HG03064 (cell line): ENCODE results near the gene GLI1.
"Not testable (repeated sequence)": the region's sequence is repeated elsewhere in the genome, so short reads cannot be mapped to it uniquely, and the experiment has no call there.

Experiments used
- ATAC-seq: cut with Tn5 transposase; IDR thresholded peaks from one replicate; pipeline ENCODE4 v1.9.1; 2021; ENCODE audit warnings: low read depth; ENCODE audit not compliant: unreplicated experiment

Gene GLI1

GRCh38 chr12:57459750-57460467 is at the start of gene GLI1:
Gene GLI1, plus strand, starts transcription at chr12:57459785. Its CDS starts 3,907 bp downstream, at chr12:57463692.
- no peak for ATAC-seq

GRCh38 chr12:57410534-57410933 is 49.1 kb upstream of the GLI1 start:
- no peak for ATAC-seq

GRCh38 chr12:57414160-57414559 is 45.4 kb upstream of the GLI1 start:
- ATAC-seq, result not testable (repeated sequence)

- no peak for ATAC-seq
Measured at GRCh38 chr12:57415088-57415487, 44.5 kb upstream of the GLI1 start.

- ATAC-seq, result no peak
Measured at GRCh38 chr12:57416039-57416996, 43.3 kb upstream of the GLI1 start.

GRCh38 chr12:57418255-57418654 is 41.3 kb upstream of the GLI1 start:
- no peak for ATAC-seq

- no peak for ATAC-seq
Measured at GRCh38 chr12:57419495-57419894, 40.1 kb upstream of the GLI1 start.

- ATAC-seq, result no peak
Measured at GRCh38 chr12:57420482-57420881, 39.1 kb upstream of the GLI1 start.

GRCh38 chr12:57426948-57427347 is 32.6 kb upstream of the GLI1 start:
- not testable (repeated sequence) for ATAC-seq

- no peak for ATAC-seq
Measured at GRCh38 chr12:57428965-57429364, 30.6 kb upstream of the GLI1 start.

GRCh38 chr12:57429473-57430111 is 30.0 kb upstream of the GLI1 start:
- ATAC-seq, result no peak

GRCh38 chr12:57430112-57430930 is 29.3 kb upstream of the GLI1 start:
- peak; percentile 50 for ATAC-seq

GRCh38 chr12:57430931-57431566 is 28.5 kb upstream of the GLI1 start, which contains the start of gene R3HDM2:
Gene R3HDM2, minus strand, starts transcription at chr12:57431043. Its CDS starts 120,615 bp downstream, at chr12:57310428.
- ATAC-seq, result peak; percentile 90

- no peak for ATAC-seq
Measured at GRCh38 chr12:57431654-57432188, 27.9 kb upstream of the GLI1 start.

- ATAC-seq, result no peak
Measured at GRCh38 chr12:57433370-57433769, 26.2 kb upstream of the GLI1 start.

GRCh38 chr12:57434517-57435223 is 24.9 kb upstream of the GLI1 start, which contains the start of gene INHBC:
Gene INHBC, plus strand, starts transcription at chr12:57434784. Its CDS starts 103 bp downstream, at chr12:57434887.
- no peak for ATAC-seq

- no peak for ATAC-seq
Measured at GRCh38 chr12:57435293-57435692, 24.3 kb upstream of the GLI1 start.

- no peak for ATAC-seq
Measured at GRCh38 chr12:57438400-57438799, 21.2 kb upstream of the GLI1 start.
